SU-DHL-6 (cell line): ENCODE data around the gene PRADC1.

Experiments
- EZH2phosphoT487 ChIP-seq: fragments of 200-600 bp; sonication (generic), shearing (Covaris generic); conservative IDR thresholded peaks from 2 replicates; pipeline ENCODE4 v1.6.1; 2018; ENCODE audit warnings: mild to moderate bottlenecking, antibody characterized with exemption, low read length, moderate library complexity, mixed read lengths
- TF ChIP-seq, protein P1 (sequence below): fragments of 200-600 bp; sonication (generic); IDR thresholded peaks from one replicate; pipeline ENCODE4 v1.5.1; 2017; ENCODE audit warnings: antibody characterized with exemption, mild to moderate bottlenecking, low read length, moderate library complexity; ENCODE audit not compliant: insufficient read depth, poor library complexity, severe bottlenecking

DNA sequence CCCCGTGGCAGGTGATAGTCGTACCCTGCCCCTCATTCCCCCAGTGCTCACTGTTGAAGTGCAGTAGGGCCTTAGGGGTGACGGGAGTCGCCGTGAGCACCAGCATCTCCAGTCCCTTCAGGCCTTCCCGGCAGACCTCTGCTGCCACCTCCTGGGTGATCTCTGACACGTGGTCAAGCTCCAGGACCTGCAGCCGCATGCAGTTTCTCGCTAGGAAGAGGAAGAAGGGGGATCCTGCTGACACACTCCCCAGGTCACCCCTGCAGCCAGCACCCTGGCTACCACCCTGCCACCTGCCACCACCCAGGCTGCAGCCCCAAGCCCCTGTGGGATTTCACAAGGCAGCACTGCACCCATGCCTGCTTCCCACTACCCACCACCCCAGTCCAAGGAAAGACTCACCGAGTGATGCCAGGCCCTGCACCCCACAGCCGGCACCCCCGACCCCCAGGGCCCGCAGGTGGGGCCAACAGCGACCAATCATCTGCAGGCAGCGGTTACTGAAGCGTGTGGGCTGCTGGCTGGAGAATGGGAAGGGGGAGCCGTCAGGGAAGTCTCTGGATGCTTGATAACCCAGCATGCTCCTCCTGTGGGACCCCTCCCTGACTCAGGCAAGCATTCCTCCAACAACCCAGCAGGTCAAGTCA lies 27.4 kb upstream of the PRADC1 start:
- TF ChIP-seq, protein P1, sequence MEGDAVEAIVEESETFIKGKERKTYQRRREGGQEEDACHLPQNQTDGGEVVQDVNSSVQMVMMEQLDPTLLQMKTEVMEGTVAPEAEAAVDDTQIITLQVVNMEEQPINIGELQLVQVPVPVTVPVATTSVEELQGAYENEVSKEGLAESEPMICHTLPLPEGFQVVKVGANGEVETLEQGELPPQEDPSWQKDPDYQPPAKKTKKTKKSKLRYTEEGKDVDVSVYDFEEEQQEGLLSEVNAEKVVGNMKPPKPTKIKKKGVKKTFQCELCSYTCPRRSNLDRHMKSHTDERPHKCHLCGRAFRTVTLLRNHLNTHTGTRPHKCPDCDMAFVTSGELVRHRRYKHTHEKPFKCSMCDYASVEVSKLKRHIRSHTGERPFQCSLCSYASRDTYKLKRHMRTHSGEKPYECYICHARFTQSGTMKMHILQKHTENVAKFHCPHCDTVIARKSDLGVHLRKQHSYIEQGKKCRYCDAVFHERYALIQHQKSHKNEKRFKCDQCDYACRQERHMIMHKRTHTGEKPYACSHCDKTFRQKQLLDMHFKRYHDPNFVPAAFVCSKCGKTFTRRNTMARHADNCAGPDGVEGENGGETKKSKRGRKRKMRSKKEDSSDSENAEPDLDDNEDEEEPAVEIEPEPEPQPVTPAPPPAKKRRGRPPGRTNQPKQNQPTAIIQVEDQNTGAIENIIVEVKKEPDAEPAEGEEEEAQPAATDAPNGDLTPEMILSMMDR, result no peak
- TF ChIP-seq EZH2phosphoT487, result no peak
